Measurements from ENCODE around the gene WIZ. TPM values are rescaled to one million over a fixed set of nuclear protein-coding genes. Genes with fewer than 3 reads are reported as not detected.

Gene WIZ
- total and polyA plus RNA-seq, 2 of the 4 experiments (the other 2 are of a cell fraction), result 0.90 to 27.1 TPM

GRCh38 chr19:15488489-15489226 is 38.9 kb upstream of the WIZ start:
- Histone ChIP-seq H2BK120ac (ENCODE audit: low read depth, low read length) (no peak overlapping the region), H4K8ac (ENCODE audit: low read depth in 2 of 2, low read length in 2 of 2) (no peak overlapping the region), H3K79me1 (ENCODE audit: low read depth in 1 of 2, low read length in 2 of 2) (no peaks in the 10 kb centered on the region), H3K9ac (ENCODE audit: low read depth, low read length) (no peak overlapping the region), H3K4me1 (ENCODE audit: control insufficient read depth, insufficient read depth, low read length) (no peaks in the 10 kb centered on the region), H2BK5ac (ENCODE audit: low read depth, low read length, poor library complexity, severe bottlenecking) (no peak overlapping the region), H4K91ac (ENCODE audit: insufficient read depth, low read depth, low read length) (no peak overlapping the region), H4K5ac (ENCODE audit: low read depth, low read length) (no peak overlapping the region), H3K23ac (ENCODE audit: low read depth, low read length) (no peak overlapping the region), H2BK20ac (ENCODE audit: low read depth, low read length) (no peak overlapping the region), H3K4ac (ENCODE audit: low read depth, low read length) (no peak overlapping the region), H2AK9ac (replicated peaks; ENCODE audit: low read depth, low read length, poor library complexity) (no peak overlapping the region), H3K14ac (replicated peaks; ENCODE audit: low read depth, low read length) (no peak overlapping the region), H2AFZ (replicated peaks; ENCODE audit: low read length, poor library complexity) (no peak overlapping the region), H2BK15ac (ENCODE audit: low read depth, low read length) (no peak overlapping the region), H3K27ac (ENCODE audit: insufficient read depth, low read length) (no peak overlapping the region), H3K27me3 (ENCODE audit: control insufficient read depth, insufficient read depth, low read length) (no peaks in the 10 kb centered on the region), H2AK5ac (ENCODE audit: low read depth, low read length) (no peak overlapping the region), H3K36me3 (ENCODE audit: control insufficient read depth, insufficient read depth, low read length) (no peaks in the 10 kb centered on the region), H3K4me3 (ENCODE audit: insufficient read depth, low read depth, low read length) (no peak overlapping the region), H3K4me2 (ENCODE audit: low read depth, low read length) (no peak overlapping the region), H3K9me3 (ENCODE audit: control insufficient read depth, insufficient read depth, low read length) (no peaks in the 10 kb centered on the region), H4K20me1 (ENCODE audit: insufficient read depth, low read length) (no peaks in the 10 kb centered on the region), H3K9me1 (ENCODE audit: insufficient read depth, low read length) (no peaks in the 10 kb centered on the region), H3K56ac (ENCODE audit: extremely low read depth, insufficient read depth, low read length) (no peak overlapping the region), H3K18ac (ENCODE audit: low read depth, low read length) (no peak overlapping the region)
- TF ChIP-seq MAZ (IDR thresholded peaks at IDR 0.05; ENCODE audit: borderline replicate concordance, low read depth, low read length), result no peak
- TF ChIP-seq ELK1 (IDR thresholded peaks at IDR 0.05; ENCODE audit: borderline replicate concordance, low read depth, low read length), result no peak
- TF ChIP-seq USF2 (IDR thresholded peaks at IDR 0.05; ENCODE audit: low read depth, low read length), result no peak
- no TSS peak for BruUV-seq (replicated peaks)
- in situ Hi-C loops (cut with MboI; ENCODE audit: low sequenced_read_pairs) (no loop called here), dilution Hi-C loops (cut with HindIII; ENCODE audit: low sequenced_read_pairs, unreplicated experiment) (no loop called here), intact Hi-C loops (cut with micrococcal nuclease) (no loop called here)
- WGBS, 2 experiments (ENCODE audit: extremely low coverage in 2 of 2, insufficient read length in 1 of 2), result 50% methylated on average over 1 of the region's 13 CpGs; no CpG with 5 or more reads in 1 of the 2 experiments
- CTCF ChIA-PET, result no interaction called here
- ATAC-seq (ENCODE audit: low read depth), result no peak
- POLR2A ChIA-PET (ENCODE audit: unreplicated experiment), result no interaction called here
- no peak for DNase-seq

Measured in IMR-90 (cell line).